ENCODE measurements around the gene VCPKMT.

VCPKMT gene

GRCh38 chr14:50061664-50062437 is 54.5 kb downstream of the VCPKMT start:
- DNase-seq (ENCODE audit: low read depth in 2 of 2): peak; percentile 40 to 51
- no peak overlapping the region for H3K4me3 ChIP-seq (replicated peaks in 1 of 2; ENCODE audit: low read depth in 2 of 2, low read length in 2 of 2)
- TF ChIP-seq, protein P1, sequence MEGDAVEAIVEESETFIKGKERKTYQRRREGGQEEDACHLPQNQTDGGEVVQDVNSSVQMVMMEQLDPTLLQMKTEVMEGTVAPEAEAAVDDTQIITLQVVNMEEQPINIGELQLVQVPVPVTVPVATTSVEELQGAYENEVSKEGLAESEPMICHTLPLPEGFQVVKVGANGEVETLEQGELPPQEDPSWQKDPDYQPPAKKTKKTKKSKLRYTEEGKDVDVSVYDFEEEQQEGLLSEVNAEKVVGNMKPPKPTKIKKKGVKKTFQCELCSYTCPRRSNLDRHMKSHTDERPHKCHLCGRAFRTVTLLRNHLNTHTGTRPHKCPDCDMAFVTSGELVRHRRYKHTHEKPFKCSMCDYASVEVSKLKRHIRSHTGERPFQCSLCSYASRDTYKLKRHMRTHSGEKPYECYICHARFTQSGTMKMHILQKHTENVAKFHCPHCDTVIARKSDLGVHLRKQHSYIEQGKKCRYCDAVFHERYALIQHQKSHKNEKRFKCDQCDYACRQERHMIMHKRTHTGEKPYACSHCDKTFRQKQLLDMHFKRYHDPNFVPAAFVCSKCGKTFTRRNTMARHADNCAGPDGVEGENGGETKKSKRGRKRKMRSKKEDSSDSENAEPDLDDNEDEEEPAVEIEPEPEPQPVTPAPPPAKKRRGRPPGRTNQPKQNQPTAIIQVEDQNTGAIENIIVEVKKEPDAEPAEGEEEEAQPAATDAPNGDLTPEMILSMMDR (IDR thresholded peaks at IDR 0.05; ENCODE audit: low read depth, low read length): no peak

- H3K4me3 ChIP-seq (replicated peaks in 1 of 2; ENCODE audit: low read depth in 2 of 2, low read length in 2 of 2): peak overlapping the region in 1 of 2 donors; percentile 26
- peak; percentile 95 to 97 for DNase-seq (ENCODE audit: low read depth in 2 of 2)
- TF ChIP-seq, protein P1 (IDR thresholded peaks at IDR 0.05; ENCODE audit: low read depth, low read length): peak; percentile 22
These were observed 55.3 kb downstream of the VCPKMT start for GRCh38 chr14:50060871-50061663.

- no peak overlapping the region for H3K4me3 ChIP-seq (replicated peaks in 1 of 2; ENCODE audit: low read depth in 2 of 2, low read length in 2 of 2)
- no peak for DNase-seq (ENCODE audit: low read depth in 2 of 2)
These were observed 56.4 kb downstream of the VCPKMT start for GRCh38 chr14:50059763-50060616.

More at GRCh38 chr14:50059763-50060616, 56.4 kb downstream of the VCPKMT start:
- TF ChIP-seq, protein P1 (IDR thresholded peaks at IDR 0.05; ENCODE audit: low read depth, low read length): no peak

All from cardiac fibroblast (primary cell).